ENCODE measurements around the gene CCDC30.

- TF ChIP-seq, protein P1, sequence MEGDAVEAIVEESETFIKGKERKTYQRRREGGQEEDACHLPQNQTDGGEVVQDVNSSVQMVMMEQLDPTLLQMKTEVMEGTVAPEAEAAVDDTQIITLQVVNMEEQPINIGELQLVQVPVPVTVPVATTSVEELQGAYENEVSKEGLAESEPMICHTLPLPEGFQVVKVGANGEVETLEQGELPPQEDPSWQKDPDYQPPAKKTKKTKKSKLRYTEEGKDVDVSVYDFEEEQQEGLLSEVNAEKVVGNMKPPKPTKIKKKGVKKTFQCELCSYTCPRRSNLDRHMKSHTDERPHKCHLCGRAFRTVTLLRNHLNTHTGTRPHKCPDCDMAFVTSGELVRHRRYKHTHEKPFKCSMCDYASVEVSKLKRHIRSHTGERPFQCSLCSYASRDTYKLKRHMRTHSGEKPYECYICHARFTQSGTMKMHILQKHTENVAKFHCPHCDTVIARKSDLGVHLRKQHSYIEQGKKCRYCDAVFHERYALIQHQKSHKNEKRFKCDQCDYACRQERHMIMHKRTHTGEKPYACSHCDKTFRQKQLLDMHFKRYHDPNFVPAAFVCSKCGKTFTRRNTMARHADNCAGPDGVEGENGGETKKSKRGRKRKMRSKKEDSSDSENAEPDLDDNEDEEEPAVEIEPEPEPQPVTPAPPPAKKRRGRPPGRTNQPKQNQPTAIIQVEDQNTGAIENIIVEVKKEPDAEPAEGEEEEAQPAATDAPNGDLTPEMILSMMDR (IDR thresholded peaks at IDR 0.05): no peak
- no peak for TF ChIP-seq POLR2A (IDR thresholded peaks at IDR 0.05; ENCODE audit: low read depth)
Measured at GRCh38 chr1:42533101-42533863, 70.2 kb downstream of the CCDC30 start.

Measured in esophagus muscularis mucosa (tissue), 3 donors.